Ovary (tissue), 3 donors: ENCODE data around the gene PIGU.

Experiments used
- EP300 ChIP-seq: sonication (generic); formaldehyde crosslinking; IDR thresholded peaks from one replicate; pipeline ENCODE4 v1.6.1; 2017; ENCODE audit warnings: antibody characterized with exemption
- TF ChIP-seq, protein P1 (sequence below), 3 donors: fragments of 450-650 bp in 2 of 3; fragments of 200-600 bp in 1 of 3; IDR thresholded peaks; one replicate each; pipeline versions ENCODE4 v1.5.1 to v1.8.0; 2016 to 2022; ENCODE audit warnings: antibody characterized with exemption in 3 of 3, mild to moderate bottlenecking in 1 of 3
- donor health status: DM: no; HTN: no; CAD: no.

DNA sequence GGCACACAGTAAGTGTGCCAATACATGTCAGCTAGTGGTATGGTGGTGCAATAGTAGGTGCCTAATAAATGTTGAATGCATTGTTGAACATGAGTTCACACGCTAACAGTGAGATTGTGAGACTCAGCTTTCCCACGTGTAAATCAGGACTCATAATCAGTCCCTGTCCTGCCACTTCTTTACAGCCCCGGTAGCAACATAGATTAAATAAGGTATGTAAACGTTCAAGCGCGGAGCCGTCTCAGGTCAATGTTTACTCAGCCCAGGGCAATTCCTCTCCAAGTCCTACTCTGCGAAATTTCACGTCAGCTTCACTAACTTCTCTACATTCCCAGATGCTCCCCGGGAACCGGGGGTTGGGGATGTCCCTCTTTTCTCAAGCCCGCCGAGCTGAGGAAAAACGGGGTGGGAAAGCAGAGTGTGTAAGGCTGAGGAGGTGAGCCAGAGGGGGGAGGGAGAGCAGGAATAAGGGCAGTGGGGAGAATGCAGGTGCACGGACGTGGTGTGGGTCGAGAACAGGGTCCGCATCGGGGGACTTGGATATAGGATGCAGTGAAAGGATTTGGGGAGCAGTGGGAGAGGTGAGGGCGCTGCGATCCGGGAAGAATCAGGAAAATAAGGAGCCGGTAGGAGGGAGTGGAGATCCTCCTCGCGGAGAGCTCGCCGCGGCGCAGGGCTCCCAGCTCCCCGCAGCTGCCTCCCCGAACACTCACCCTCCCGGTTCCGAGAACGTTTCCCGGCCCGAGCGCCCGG, 26.7 kb upstream of the PIGU start:
- no peak for TF ChIP-seq EP300
- TF ChIP-seq, protein P1, sequence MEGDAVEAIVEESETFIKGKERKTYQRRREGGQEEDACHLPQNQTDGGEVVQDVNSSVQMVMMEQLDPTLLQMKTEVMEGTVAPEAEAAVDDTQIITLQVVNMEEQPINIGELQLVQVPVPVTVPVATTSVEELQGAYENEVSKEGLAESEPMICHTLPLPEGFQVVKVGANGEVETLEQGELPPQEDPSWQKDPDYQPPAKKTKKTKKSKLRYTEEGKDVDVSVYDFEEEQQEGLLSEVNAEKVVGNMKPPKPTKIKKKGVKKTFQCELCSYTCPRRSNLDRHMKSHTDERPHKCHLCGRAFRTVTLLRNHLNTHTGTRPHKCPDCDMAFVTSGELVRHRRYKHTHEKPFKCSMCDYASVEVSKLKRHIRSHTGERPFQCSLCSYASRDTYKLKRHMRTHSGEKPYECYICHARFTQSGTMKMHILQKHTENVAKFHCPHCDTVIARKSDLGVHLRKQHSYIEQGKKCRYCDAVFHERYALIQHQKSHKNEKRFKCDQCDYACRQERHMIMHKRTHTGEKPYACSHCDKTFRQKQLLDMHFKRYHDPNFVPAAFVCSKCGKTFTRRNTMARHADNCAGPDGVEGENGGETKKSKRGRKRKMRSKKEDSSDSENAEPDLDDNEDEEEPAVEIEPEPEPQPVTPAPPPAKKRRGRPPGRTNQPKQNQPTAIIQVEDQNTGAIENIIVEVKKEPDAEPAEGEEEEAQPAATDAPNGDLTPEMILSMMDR (IDR thresholded peaks at IDR 0.05) = no peak
